ENCODE measurements around the gene BAIAP2.

BAIAP2 gene

GRCh38 chr17:81158688-81159590 is 124.0 kb downstream of the BAIAP2 start:
- Histone ChIP-seq H3K27ac (no peak overlapping the region; the same call in 1 of the 2 replicates), H3K36me3 (peaks cover 5% of the 10 kb centered on the region; the same call in 1 of the 2 replicates), H3K4me3 (ENCODE audit: low read depth, low read length) (no peak overlapping the region), H3K27me3 (ENCODE audit: insufficient read depth, low read depth, severe bottlenecking) (no peaks in the 10 kb centered on the region), H3K9me3 (ENCODE audit: severe bottlenecking) (no peaks in the 10 kb centered on the region)
- DNase-seq, result no peak
- TF ChIP-seq CTCF (IDR thresholded peaks at IDR 0.05; ENCODE audit: low read depth, low read length), result no peak

GRCh38 chr17:81159611-81160265 is 124.8 kb downstream of the BAIAP2 start:
- TF ChIP-seq CTCF (IDR thresholded peaks at IDR 0.05; ENCODE audit: low read depth, low read length), result no peak
- Histone ChIP-seq H3K36me3 (peaks cover 8% of the 10 kb centered on the region), H3K9me3 (ENCODE audit: severe bottlenecking) (no peaks in the 10 kb centered on the region), H3K27me3 (ENCODE audit: insufficient read depth, low read depth, severe bottlenecking) (no peaks in the 10 kb centered on the region), H3K4me3 (ENCODE audit: low read depth, low read length) (no peak overlapping the region), H3K27ac (no peak overlapping the region; the same call in 1 of the 2 replicates)
- no peak for DNase-seq

GRCh38 chr17:81160306-81160705 is 125.4 kb downstream of the BAIAP2 start:
- Histone ChIP-seq H3K27ac (no peak overlapping the region), H3K9me3 (ENCODE audit: severe bottlenecking) (no peaks in the 10 kb centered on the region), H3K27me3 (ENCODE audit: insufficient read depth, low read depth, severe bottlenecking) (no peaks in the 10 kb centered on the region), H3K36me3 (peaks cover 7% of the 10 kb centered on the region), H3K4me3 (ENCODE audit: low read depth, low read length) (no peak overlapping the region)
- no peak for TF ChIP-seq CTCF (IDR thresholded peaks at IDR 0.05; ENCODE audit: low read depth, low read length)
- no peak for DNase-seq

GRCh38 chr17:81160747-81161453 is 125.9 kb downstream of the BAIAP2 start:
- H3K27me3 ChIP-seq (ENCODE audit: insufficient read depth, low read depth, severe bottlenecking), result no peaks in the 10 kb centered on the region

GRCh38 chr17:81161536-81161935 is 126.6 kb downstream of the BAIAP2 start:
- no peak for TF ChIP-seq CTCF (IDR thresholded peaks at IDR 0.05; ENCODE audit: low read depth, low read length)
- no peak for DNase-seq
- Histone ChIP-seq H3K27ac (no peak overlapping the region), H3K36me3 (peaks cover 7% of the 10 kb centered on the region), H3K4me3 (ENCODE audit: low read depth, low read length) (no peak overlapping the region), H3K9me3 (ENCODE audit: severe bottlenecking) (no peaks in the 10 kb centered on the region), H3K27me3 (ENCODE audit: insufficient read depth, low read depth, severe bottlenecking) (no peaks in the 10 kb centered on the region)

More at GRCh38 chr17:81160747-81161453, 125.9 kb downstream of the BAIAP2 start:
- H3K27ac ChIP-seq, result no peak overlapping the region
- no peak for TF ChIP-seq CTCF (IDR thresholded peaks at IDR 0.05; ENCODE audit: low read depth, low read length)
- peaks cover 7% of the 10 kb centered on the region for H3K36me3 ChIP-seq
- no peak overlapping the region for H3K4me3 ChIP-seq (ENCODE audit: low read depth, low read length)
- no peak for DNase-seq
- H3K9me3 ChIP-seq (ENCODE audit: severe bottlenecking), result no peaks in the 10 kb centered on the region

Measured in WERI-Rb-1 (cell line).